Mucosa of gallbladder (tissue), 1 donor: ENCODE results near the gene WWC2. TPM values are rescaled to one million over a fixed set of nuclear protein-coding genes. Genes with fewer than 3 reads are reported as not detected.

Source experiments
- DNase-seq: peaks from one replicate; pipeline ENCODE4 v3.0.0-alpha.2; 2020; ENCODE audit warnings: low spot score
- total RNA-seq: library from RNA; stranded (reverse); gene quantifications from one replicate; pipeline ENCODE4 v1.2.1, GENCODE V29; 2021
- donor health status: DM: no; HTN: no; CAD: no.

WWC2 gene
- total RNA-seq, 1 donor from 2014 or later: 27.1 TPM

DNA sequence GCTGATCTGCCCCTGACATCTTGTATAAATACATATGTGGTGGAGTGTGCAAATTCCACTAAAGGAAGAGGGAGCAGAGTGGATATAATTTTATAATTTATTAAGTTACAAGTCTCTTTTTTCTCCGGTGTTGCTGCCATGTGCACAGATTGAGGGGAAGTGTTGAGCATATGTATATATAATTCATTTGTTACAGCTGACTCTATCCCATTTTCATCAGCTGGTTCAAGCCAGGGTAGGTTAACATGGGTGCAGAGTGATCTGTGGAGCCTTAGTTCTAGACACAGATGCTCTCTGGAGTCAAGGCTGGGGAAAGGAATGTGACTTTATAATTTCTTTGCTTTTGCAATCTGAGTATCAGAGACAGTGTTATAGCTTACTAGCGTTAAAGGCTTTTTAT, 103.5 kb downstream of the WWC2 start:
- no peak for DNase-seq

DNA sequence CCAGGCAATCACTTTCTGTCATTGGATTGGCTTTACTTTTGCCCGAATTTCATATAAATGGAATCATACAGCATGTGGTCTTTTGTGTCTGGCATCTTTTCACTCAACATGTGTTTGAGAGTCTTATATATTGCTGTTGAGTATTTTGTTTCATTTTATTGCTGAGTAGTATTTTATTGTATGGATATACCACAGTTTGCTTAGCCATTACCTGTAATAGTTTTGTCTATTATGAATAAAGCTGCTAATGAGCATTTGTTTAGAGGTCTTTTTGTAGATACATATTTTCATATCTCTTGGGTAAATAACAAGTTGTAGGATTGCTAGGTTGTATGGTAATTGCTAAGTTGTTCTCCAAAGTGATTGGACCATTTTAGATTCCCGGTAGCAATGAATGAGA, 105.7 kb downstream of the WWC2 start:
- no peak for DNase-seq

DNA sequence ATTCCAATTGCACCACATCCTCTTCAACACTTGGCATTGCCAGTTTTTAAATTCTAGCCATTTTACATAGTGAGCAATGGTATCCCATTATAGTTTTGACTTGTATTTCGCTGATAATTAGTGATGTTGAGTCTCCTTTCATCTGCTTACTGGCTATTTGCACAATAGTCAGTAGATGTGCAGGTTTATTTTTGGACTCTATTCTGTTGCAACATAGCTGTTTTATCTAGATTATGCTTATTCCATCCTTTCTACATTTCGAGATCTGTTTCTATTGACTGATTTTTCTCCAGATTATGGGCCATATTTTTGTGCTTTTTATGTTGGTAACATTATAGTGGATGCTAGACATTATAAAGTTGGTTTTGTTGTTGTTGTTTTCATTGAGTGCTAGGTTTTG, 106.1 kb downstream of the WWC2 start:
- DNase-seq: no peak

DNA sequence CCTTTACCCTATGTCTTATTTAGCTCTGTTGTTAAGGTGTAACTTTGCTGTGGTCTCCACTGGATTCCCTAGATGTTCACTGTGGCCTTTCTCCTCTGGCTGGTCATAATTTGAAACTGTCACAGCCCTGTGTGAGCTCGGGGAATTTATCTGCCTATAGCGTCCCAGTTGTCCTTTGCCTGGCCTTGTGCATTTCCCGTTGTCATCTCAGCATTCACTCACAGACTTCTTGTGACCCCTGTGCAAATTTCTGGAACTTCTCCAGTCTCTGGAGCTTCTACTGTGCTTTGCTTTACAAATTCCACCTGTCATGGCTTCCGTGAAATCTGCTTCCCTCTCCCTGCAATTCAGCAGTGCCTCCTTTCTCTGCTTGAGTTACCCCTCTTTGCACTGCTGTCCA, 106.7 kb downstream of the WWC2 start:
- DNase-seq: no peak

DNA sequence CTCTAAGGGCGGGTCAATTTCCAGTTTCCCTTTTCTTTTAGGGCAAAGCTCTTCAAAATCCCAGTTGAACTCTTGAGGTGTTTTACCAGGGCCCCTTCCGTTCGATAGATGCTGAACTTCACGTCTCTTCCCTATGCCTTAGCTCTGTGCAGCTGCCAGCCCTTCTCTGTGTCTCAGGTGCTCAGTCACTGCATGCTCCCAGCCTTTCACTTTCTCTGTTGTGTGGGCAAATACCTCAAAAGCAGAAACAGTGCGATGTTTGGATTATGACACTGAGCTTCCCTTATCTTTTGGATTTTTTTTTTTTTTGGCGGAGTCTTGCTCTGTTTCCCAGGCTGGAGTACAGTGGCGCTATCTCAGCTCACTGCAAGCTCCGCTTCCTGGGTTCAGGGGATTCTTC, 112.5 kb downstream of the WWC2 start:
- no peak for DNase-seq

DNA sequence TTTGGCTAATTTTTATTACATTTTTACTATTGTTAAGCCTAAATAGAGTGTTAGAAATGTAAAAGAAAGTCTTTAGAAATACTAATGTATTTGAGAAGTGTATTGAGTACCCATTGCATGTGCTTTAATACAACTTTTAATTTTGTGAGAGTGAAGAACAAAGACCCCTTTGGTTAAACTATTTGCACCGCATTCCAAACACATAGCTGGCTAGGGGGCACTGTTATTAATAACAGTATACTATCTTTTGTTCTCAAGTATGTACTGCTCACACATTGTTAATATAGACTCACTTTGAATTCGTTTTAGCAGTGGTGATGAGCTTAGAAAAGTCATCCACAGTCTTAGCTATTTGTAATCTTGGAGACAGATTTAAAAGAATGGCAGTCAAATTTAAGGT, 114.9 kb downstream of the WWC2 start:
- DNase-seq: no peak

DNA sequence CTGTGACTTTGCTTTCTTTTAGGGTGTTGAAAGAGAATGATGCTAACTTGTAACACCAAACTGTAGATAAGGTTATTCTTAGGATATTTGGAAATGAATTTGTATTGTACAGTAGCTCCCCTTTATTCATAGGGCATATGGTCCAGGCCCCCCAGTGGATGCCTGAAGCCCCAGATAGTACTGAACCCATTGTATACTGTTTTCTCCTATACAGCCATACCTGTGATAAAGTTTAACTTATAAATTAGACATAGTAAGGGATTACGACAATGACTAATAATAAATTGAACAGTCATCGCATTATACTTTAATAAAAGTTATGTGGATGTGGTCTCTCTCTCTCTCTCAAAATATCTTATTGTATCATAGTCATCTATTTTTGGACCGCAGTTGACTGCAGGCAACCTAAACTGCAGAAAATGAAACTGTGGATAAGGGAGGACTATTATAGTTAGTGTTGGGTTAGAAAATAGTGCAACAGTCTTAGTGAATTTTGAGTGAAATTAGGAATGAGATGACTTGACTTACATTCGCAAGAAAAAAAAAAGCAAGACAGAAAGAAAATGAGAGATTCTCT, 115.9 kb downstream of the WWC2 start:
- DNase-seq: no peak

DNA sequence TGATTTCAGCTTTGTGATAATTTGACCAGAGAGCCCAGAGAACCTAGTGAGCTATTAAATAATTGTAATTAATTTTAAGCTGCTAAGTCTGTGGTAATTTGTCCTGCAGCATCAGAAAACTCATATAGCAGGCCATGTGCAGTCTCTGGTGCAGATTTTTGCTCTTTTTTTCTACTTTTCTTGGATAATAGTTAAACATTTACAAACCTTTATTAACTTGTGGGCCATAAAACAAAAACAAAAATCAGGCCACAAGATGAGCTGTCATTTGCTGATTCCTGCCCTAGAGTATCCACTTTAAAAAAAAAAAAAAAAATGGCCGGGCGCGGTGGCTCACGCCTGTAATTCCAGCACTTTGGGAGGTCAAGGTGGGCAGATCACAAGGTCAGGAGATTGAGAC, 121.2 kb downstream of the WWC2 start:
- DNase-seq: no peak

DNA sequence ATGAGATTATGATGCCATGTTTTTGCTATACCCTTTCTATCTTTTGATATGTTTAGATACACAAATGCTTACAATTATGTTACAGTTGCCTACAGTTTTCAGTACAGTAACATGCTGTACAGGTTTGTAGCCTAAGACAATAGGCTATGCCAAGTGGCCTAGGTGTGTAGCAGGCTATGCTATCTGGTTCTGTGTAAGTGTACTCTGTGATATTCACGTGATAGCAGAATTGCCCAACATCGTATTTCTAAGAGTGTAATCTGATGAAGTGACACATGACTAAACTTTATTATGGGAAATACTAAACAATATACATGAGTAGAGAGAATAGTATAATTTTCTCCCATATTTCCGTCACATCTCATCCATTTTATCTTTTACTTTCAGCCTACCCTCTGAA, 124.0 kb downstream of the WWC2 start:
- no peak for DNase-seq

DNA sequence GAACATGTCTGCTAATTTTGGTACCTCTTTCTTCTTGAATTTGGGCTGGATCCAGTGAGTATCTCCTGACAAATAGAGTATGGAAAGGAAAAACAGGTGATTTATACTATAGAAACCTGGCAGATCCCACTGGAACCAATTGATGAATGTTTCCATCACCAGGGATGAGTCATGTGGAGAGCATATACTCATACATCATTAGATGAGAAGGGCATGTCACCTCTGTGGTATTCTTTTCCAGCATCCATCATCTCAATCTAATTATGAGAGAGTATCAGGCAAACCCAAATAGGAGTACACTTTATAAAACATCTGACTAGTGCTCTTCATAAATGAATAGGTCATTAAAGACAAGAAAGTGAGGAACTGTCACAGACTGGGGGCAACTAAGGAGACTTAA, 130.3 kb downstream of the WWC2 start:
- no peak for DNase-seq

DNA sequence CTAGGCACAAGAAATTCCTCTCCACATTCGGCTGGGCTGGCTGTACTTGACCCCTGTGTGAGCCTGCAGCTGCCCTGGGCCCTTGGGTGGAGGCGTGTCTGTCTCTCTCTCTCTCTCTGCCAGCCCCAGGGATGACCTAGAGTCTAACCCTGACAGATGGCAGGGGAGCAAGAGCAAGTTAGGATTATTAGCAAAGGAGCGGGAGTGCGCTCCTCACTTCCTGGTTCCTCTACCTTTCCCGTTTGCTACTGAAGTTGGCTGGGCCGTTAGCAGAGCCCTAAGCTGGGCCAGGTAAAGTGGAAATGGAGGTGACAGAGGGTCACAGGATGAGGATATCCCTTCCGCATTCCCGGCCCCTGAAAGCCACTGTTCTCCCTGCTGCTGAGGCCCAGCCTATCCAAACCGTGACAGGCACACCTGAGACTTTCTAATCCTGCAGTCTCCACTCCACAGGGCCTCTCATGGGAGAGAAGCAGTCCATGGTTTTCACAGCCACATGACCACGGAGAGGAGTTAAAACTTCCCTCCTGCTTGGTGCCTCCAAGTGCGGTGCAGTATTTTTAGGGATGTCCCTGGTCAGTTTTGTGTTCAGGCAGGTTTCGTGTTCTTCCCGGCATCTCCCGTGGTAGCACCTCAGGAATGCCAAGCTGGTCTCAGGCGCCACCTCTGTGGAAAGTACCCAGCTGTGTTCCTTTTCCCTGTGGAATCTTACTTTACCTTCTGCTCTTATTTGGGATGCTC, 141.7 kb downstream of the WWC2 start:
- no peak for DNase-seq

DNA sequence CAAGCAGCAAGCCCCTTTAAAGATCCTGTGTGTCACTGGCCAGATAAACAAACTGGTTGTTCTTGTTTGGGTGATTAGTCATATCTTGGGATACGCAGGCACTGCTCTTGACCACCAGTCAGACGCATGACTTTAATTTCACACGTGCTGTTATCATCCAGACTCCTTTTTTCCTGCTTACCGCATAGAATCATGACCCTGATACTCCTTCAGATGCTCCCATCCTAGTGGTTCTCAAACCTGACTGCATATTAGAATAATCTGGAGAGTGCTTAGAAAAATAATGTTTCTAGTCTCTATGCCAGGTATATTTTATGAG, 142.2 kb downstream of the WWC2 start:
- no peak for DNase-seq

DNA sequence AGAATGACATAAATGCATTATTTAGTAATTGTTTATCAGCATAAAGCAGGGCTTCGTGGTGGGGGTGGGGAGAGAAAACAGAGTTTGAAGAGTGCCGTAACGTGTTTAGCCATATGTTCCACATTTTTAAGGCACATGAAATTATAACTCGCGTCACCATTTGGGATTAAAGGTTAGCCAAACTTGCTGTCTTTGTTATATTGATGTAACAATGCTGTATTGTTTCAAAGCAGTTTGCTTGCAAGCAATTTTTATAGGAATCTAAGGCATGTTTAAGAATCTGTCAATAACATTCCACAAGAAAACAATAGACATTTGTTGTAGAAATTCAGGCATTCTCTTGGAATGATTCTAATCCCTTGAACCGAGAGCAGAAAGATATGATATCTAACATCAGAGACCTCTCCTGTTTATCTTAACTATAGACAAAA, 142.7 kb downstream of the WWC2 start:
- DNase-seq: no peak

DNA sequence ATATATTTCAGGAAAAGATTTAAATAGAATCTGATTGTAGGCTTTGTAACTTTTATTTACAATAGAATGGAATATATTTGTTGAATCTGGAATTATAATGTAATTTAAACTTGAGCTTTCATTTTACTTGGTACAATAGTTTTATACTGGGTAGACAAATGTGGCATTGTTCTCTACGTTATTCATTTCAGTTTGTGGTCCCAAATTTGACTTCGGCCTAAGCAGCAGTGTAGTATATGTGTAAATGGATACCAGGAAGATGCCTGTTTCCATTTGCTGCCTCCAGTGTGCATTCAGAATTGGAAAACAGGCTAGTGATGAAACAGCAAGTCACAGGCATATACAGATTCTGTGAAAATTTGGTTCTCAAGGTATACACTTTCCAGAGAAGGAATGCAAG, 143.2 kb downstream of the WWC2 start:
- DNase-seq: no peak

DNA sequence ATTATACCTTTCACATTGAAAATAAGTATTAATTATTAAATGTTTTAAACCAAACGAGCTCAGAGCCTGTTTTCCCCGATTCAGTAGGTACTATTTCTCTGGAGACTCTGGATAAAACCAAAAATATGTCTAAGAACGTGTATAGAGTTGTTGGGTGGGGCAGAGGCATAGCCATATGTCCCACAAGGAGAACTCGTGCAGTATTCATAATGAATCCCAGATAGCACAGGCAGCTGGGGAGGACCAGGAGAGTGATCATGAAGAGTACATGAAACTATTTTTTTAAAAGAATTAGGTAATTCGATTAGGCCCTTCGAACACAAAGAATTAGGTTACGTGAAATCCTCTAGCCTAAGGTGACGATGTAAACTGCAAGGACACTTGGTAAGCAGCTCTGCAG, 145.0 kb downstream of the WWC2 start:
- no peak for DNase-seq

DNA sequence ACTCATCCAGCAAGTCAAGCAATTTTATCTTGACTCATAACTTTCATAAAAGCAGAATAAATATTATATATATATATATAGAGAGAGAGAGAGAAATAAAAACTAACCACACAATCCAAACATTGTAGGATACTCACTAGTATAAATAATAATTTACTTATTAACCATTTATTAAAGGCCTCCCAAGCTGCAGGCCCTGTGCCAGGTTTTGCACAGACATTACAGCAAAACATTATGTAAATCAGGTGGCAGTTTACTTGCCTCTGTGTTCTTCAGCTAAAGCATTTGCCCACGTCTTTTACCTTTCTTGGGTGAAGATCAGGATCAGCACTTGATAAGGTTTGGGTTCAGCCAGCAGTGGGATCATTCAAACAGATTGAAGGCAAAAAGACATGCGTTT, 145.4 kb downstream of the WWC2 start:
- DNase-seq: no peak

DNA sequence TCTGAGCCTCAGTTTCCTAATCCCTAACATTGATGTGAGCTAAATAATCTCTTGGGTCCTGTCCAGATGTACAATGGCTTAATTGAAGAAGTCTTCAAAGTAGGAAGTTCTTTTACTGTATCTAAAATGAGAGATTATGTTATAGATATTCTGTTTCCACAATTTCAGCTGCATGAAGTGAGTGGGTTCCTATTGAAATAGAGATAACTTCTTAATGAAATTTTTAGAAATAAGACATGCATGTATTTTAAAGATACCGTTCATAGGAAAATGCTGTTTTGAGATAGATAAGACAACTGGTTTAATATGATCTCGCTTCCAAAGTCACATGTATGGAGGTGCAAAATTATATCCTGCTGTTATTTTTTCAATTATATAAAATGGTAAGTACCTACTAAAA, 149.1 kb downstream of the WWC2 start:
- DNase-seq: no peak

DNA sequence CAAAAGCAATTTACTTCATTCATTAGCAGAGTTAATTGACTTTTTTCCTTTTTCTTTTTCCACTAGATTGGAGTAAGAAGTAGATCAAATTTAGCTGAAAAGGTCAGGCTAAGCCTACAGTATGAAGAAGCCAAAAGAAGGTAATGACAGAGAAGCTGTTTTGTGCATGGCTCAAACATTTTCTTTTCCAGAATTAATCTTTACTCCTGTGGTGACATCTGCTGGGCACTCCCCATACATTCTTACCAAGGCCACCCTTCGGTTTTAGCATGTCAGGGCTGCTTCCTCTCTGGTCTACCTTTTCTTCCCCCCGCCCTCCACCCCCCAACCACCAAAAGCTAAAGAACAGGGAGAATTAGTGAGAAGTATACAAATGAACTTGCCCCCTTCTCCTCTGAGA, 150.8 kb downstream of the WWC2 start:
- DNase-seq: no peak

DNA sequence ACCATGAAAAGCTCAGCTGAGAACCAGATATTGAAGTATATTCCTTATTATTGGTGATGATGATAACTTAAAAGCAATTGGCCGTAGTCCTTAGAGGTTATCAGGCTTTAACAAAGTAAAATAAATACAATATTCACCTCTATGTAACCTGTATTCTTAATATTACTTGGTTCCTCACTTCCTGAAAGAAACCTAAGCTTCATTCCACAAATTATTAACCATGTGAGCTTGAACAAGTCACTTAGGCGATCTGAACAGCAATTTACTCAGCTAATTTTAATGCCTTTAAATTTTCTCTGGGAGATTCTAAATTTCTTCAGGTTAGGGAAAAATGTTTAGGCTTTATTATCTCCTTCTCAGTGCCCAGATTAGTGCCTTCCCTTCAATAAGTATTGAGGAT, 151.8 kb downstream of the WWC2 start:
- DNase-seq: no peak

DNA sequence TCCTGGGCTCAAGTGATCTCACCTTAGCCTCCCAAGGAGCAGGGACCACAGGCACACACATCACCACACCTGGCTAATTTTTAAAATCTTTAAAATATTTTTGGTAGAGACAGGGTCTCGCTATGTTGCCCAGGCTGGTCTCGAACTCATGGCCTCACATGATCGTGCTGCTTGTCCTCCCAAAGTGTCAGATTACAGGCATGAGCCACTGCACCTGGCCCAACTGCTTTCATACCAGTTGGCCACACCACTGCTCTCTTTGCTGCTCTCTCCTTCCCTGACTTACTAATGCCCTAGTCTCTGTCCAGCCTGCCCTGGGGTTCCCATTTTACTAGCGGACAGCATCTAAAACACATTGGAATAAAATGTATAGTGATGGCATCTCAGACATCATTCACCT, 153.9 kb downstream of the WWC2 start:
- no peak for DNase-seq

DNA sequence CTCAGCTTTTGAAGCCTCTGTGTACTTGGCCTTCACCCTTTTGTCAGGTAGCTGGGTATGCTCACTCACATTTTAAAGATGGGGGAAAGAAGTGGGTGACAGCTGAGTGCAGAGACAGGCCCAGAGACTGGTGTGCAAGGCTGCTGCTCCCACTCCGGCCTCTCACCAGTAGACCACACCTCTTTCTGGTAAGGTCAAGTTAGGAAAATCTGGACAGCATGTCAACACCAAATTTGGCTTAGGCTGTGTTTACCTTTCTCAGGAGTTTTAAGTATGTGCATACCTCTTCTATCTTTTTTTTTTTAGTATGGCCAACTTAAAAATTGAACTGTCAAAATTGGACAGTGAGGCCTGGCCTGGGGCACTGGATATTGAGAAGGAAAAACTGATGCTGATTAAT, 154.4 kb downstream of the WWC2 start:
- DNase-seq: no peak

DNA sequence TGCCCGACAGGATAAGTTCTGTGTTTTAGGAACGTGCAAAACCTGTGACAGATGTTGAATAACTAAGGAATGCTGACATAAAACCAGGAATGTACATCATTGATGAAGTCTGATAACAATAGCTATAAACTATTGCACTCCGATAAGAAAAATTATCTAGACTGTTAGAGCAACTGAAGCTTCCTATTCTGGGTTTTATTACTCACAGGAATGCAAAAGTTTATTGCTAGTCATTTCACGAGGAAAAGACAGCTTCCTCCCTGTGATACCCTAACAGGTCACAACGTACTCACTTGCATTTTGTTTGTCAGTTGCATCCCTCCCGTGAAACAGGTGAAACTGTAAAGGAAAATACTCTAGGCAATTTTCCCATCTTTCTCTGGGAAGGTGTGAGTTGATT, 155.1 kb downstream of the WWC2 start:
- DNase-seq: no peak

DNA sequence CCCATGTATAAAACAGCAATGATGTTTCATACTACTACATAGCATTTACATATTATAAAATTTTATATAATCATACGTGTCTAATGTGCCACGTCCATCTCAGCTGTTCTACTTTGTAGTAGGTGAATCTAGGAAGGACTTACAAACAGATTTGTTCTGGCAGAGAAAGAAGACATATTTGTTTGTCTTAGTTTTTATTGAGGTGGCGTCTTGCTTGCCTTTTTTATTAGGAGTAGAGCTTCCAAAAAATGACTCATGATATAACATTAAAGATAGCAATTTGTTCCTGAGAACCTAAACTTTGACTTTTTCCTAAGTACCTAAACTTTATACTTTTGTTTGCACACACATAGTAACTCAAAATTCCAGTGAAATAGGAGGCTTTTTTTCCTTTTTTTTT, 156.4 kb downstream of the WWC2 start:
- no peak for DNase-seq

DNA sequence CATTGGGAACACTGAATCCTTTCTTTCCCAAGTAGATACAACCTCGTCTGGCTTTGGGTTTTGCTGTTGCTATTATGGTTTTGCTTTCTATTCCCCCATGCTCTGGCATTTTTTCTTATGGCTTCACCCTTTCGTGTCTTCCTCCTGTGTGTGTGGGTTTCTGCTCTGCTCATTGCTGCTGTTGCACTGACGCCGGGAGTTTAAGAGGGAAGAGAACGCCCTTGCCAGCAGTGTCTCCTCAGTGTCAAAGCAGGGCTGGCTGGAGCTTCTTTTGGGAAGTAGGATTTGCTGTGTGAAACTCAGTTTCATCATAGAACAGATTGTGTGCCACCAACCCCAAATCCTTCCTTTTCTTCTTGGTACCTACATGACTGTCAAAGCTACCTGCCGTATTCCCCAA, 157.3 kb downstream of the WWC2 start:
- no peak for DNase-seq
